GM23338 (cell line): ENCODE measurements around the gene ANKRD23. TPM values are rescaled to one million over a fixed set of nuclear protein-coding genes. Genes with fewer than 3 reads are reported as not detected.

Experiments
- ATAC-seq: fragments of 200-7000 bp; cut with Tn5 transposase; 3 replicates; pipeline ENCODE4 v1.9.1; 2020
- DNase-seq: peaks from one replicate; pipeline ENCODE4 v3.0.0-alpha.2; 2015; ENCODE audit warnings: low spot score
- H2AFZ ChIP-seq: fragments of 200-600 bp; sonication (generic); 2 replicates; pipeline ENCODE4 v1.8.0; 2016; ENCODE audit warnings: antibody characterized with exemption, mild to moderate bottlenecking, moderate library complexity
- H3F3A ChIP-seq: fragments of 200-600 bp; sonication (generic); replicated peaks from 2 replicates; pipeline ENCODE4 v1.8.0; 2017; ENCODE audit warnings: antibody characterized with exemption, mixed run types, low read depth
- H3K27ac ChIP-seq: fragments of 200-600 bp; sonication (generic); 2 replicates; pipeline ENCODE4 v1.6.1; 2016; ENCODE audit warnings: low read depth
- H3K27me3 ChIP-seq: fragments of 200-600 bp; sonication (generic); 2 replicates; pipeline ENCODE4 v1.8.0; 2016; ENCODE audit warnings: mild to moderate bottlenecking, mixed run types, moderate library complexity; ENCODE audit not compliant: insufficient read depth
- H3K36me3 ChIP-seq: fragments of 200-600 bp; sonication (generic); 2 replicates; pipeline ENCODE4 v1.8.0; 2016; ENCODE audit warnings: mild to moderate bottlenecking; ENCODE audit not compliant: insufficient read depth
- H3K4me1 ChIP-seq: fragments of 200-600 bp; sonication (generic); 2 replicates; pipeline ENCODE4 v1.8.0; 2016; ENCODE audit warnings: mild to moderate bottlenecking, moderate library complexity; ENCODE audit not compliant: insufficient read depth
- H3K4me2 ChIP-seq: fragments of 200-600 bp; sonication (generic); 2 replicates; pipeline ENCODE4 v1.7.1; 2017; ENCODE audit warnings: mixed run types
- H3K4me3 ChIP-seq: fragments of 200-600 bp; sonication (generic); 2 replicates; pipeline ENCODE4 v1.6.1; 2016; ENCODE audit warnings: mixed run types
- H3K79me2 ChIP-seq: fragments of 200-600 bp; sonication (generic); replicated peaks from 2 replicates; pipeline ENCODE4 v1.8.0; 2017; ENCODE audit warnings: mild to moderate bottlenecking; ENCODE audit not compliant: insufficient read depth
- H3K9me2 ChIP-seq: fragments of 200-600 bp; sonication (generic); 2 replicates; pipeline ENCODE4 v1.8.0; 2017; ENCODE audit not compliant: insufficient read depth
- H4K20me1 ChIP-seq: fragments of 200-600 bp; sonication (generic); replicated peaks from 2 replicates; pipeline ENCODE4 v1.8.0; 2017; ENCODE audit warnings: mild to moderate bottlenecking; ENCODE audit not compliant: insufficient read depth
- H3K27ac Mint-ChIP-seq: 2 replicates; pipeline ENCODE4 v1.8.0; 2020; ENCODE audit warnings: inconsistent platforms, mild to moderate bottlenecking, moderate library complexity, mixed read lengths
- H3K27me3 Mint-ChIP-seq: 3 replicates; pipeline ENCODE4 v1.8.0; 2022; ENCODE audit warnings: low read depth, mild to moderate bottlenecking, moderate library complexity, mixed read lengths, inconsistent platforms; ENCODE audit not compliant: insufficient read depth, poor library complexity
- H3K36me3 Mint-ChIP-seq: 3 replicates; pipeline ENCODE4 v1.8.0; 2021; ENCODE audit warnings: low read depth, mild to moderate bottlenecking, inconsistent platforms, moderate library complexity, mixed read lengths
- H3K4me1 Mint-ChIP-seq: 3 replicates; pipeline ENCODE4 v1.8.0; 2020; ENCODE audit warnings: mild to moderate bottlenecking, inconsistent platforms, mixed read lengths
- H3K4me3 Mint-ChIP-seq: 3 replicates; pipeline ENCODE4 v1.8.0; 2021; ENCODE audit warnings: moderate library complexity, mild to moderate bottlenecking, inconsistent platforms, mixed read lengths
- H3K9me3 Mint-ChIP-seq: 3 replicates; pipeline ENCODE4 v1.8.0; 2020; ENCODE audit warnings: moderate library complexity, mild to moderate bottlenecking, inconsistent platforms, mixed read lengths
- CREB1 ChIP-seq: fragments of 250-450 bp; sonication (Bioruptor Pico); IDR thresholded peaks from 2 replicates; pipeline ENCODE4 v1.5.0; 2020; ENCODE audit warnings: low read depth, mild to moderate bottlenecking, moderate library complexity
- CTCF ChIP-seq, 2 experiments: fragments of 200-600 bp in 1 of 2; sonication (generic) in 1 of 2; conservative IDR thresholded peaks; 2 replicates each; pipeline versions ENCODE4 v1.5.1 to v1.6.1; 2016 to 2017; ENCODE audit warnings: antibody characterized with exemption in 2 of 2, low read depth in 2 of 2, mild to moderate bottlenecking in 2 of 2, moderate library complexity in 1 of 2
- EZH2 ChIP-seq: fragments of 200-600 bp; sonication (generic); IDR thresholded peaks from one replicate; pipeline ENCODE4 v1.8.0; 2017; ENCODE audit warnings: antibody characterized with exemption, mild to moderate bottlenecking, low read depth; ENCODE audit not compliant: unreplicated experiment
- EZH2phosphoT487 ChIP-seq: fragments of 200-600 bp; sonication (generic); IDR thresholded peaks from one replicate; pipeline ENCODE4 v1.8.1; 2018; ENCODE audit warnings: antibody characterized with exemption; ENCODE audit not compliant: unreplicated experiment
- NANOG ChIP-seq: IDR thresholded peaks from 2 replicates; pipeline ENCODE4 v1.6.1; 2016; ENCODE audit warnings: antibody characterized with exemption, borderline replicate concordance
- POLR2AphosphoS5 ChIP-seq: IDR thresholded peaks from 2 replicates; pipeline ENCODE4 v1.6.1; 2016; ENCODE audit warnings: antibody characterized with exemption, low read depth
- STAT1 ChIP-seq: IDR thresholded peaks from one replicate; pipeline ENCODE4 v1.6.1; 2016; ENCODE audit warnings: antibody characterized with exemption; ENCODE audit not compliant: unreplicated experiment
- ZNF114 ChIP-seq: fragments of 250-450 bp; sonication (Bioruptor Pico); IDR thresholded peaks from 2 replicates; pipeline ENCODE4 v1.5.0; 2020; ENCODE audit warnings: mild to moderate bottlenecking, moderate library complexity
- ZNF331 ChIP-seq: fragments of 250-450 bp; sonication (Bioruptor Pico); IDR thresholded peaks from 2 replicates; pipeline ENCODE4 v1.5.0; 2020; ENCODE audit warnings: low read depth, mild to moderate bottlenecking, moderate library complexity
- ZNF462 ChIP-seq: fragments of 250-450 bp; sonication (Bioruptor Pico); IDR thresholded peaks from 2 replicates; pipeline ENCODE4 v1.5.0; 2020; ENCODE audit warnings: mild to moderate bottlenecking, moderate library complexity
- polyA plus RNA-seq: library from polyadenylated mRNA; unstranded; fragments of >200 nt; fragmentation: Nextera tagmentation; extraction: Ambion mirVana; gene quantifications from 2 replicates; pipeline ENCODE4 v1.2.1, GENCODE V29; 2016
- total RNA-seq: library from RNA; depleted of rRNA; stranded (reverse); fragments of >200 nt; shearing (Covaris generic); gene quantifications from 2 replicates; pipeline ENCODE4 v1.2.3, GENCODE V29; 2014
- TF ChIP-seq, protein P1 (sequence below): IDR thresholded peaks from one replicate; pipeline ENCODE4 v1.6.1; 2018; ENCODE audit warnings: antibody characterized with exemption; ENCODE audit not compliant: unreplicated experiment

Gene ANKRD23
- total and polyA plus RNA-seq, 2 experiments from 2014 or later, result 4.0 to 5.0 TPM

DNA sequence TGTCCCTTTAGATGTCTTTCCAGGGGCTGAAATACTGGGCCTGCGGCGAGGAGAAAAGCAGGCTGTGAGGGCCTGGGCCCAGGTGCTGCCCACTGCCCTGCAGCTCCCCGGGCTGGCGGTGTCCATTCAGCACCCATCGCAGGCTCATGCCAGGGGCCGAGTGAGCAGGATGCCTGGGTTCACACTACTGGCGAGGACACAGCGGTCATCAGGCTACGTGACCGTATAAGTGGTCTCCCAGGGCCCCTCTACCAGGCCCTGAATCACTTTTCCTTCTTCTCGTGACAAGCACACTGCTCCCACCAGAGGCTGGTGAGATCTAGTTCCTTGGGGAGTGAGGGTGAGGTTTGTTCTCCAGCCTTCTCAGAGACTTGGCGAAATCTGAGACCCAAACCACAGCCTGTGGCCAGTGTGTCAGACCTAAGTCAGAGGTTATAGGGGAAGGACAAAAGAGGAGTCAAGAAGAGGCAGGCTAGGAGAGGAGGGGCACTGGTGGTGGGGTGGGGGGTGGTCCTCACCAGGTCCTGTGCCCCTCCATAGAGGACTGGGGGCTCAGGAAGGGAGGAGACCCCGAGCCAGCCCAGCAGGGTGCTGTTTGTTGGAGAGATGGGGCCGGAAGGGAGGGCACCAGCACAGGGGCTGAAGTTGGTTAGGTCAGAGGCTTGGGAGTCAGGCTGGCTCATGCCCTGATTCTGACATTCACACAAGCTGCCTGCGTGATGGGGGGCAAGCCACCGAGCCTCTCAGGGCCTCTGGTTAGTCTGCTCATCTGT is 32.6 kb upstream of the ANKRD23 start (continued):
- TF ChIP-seq ZNF462 (CRISPR knock-in tag) (no peak), EZH2 (no peak), NANOG (no peak), ZNF114 (CRISPR knock-in tag) (no peak), ZNF331 (CRISPR knock-in tag) (no peak), CREB1 (CRISPR knock-in tag) (no peak)

- H3K4me1 ChIP-seq, result peaks cover 46% of the 10 kb centered on the region
- Mint-ChIP-seq H3K4me3 (no peak overlapping the region; the same call in 2 of the 3 replicates), H3K36me3 (peaks cover 5% of the 10 kb centered on the region; the same call in 1 of the 3 replicates), H3K9me3 (no peaks in the 10 kb centered on the region; the same call in 2 of the 3 replicates), H3K27ac (peak overlapping the region; percentile 53; the same call in 1 of the 2 replicates), H3K27me3 (peaks cover 36% of the 10 kb centered on the region), H3K4me1 (peaks cover 69% of the 10 kb centered on the region)
- H3K9me2 ChIP-seq, result no peaks in the 10 kb centered on the region
- H3K4me3 ChIP-seq, result no peak overlapping the region
- peaks cover 16% of the 10 kb centered on the region; the same call in 1 of the 2 replicates for H3F3A ChIP-seq
- no peaks in the 10 kb centered on the region for H3K27me3 ChIP-seq
- peak overlapping the region; percentile 67; the same call in 1 of the 2 replicates for H3K4me2 ChIP-seq
- ATAC-seq (peak; percentile 54), DNase-seq (peak; percentile 63)
- H3K27ac ChIP-seq, result no peak overlapping the region
- TF ChIP-seq EZH2phosphoT487 (no peak), STAT1 (no peak), CTCF (conservative IDR thresholded peaks at IDR 0.05; ENCODE audit: low read depth in 2 of 2) (no peak; a peak in 1 of 4 replicates), POLR2AphosphoS5 (no peak)
- TF ChIP-seq, protein P1, sequence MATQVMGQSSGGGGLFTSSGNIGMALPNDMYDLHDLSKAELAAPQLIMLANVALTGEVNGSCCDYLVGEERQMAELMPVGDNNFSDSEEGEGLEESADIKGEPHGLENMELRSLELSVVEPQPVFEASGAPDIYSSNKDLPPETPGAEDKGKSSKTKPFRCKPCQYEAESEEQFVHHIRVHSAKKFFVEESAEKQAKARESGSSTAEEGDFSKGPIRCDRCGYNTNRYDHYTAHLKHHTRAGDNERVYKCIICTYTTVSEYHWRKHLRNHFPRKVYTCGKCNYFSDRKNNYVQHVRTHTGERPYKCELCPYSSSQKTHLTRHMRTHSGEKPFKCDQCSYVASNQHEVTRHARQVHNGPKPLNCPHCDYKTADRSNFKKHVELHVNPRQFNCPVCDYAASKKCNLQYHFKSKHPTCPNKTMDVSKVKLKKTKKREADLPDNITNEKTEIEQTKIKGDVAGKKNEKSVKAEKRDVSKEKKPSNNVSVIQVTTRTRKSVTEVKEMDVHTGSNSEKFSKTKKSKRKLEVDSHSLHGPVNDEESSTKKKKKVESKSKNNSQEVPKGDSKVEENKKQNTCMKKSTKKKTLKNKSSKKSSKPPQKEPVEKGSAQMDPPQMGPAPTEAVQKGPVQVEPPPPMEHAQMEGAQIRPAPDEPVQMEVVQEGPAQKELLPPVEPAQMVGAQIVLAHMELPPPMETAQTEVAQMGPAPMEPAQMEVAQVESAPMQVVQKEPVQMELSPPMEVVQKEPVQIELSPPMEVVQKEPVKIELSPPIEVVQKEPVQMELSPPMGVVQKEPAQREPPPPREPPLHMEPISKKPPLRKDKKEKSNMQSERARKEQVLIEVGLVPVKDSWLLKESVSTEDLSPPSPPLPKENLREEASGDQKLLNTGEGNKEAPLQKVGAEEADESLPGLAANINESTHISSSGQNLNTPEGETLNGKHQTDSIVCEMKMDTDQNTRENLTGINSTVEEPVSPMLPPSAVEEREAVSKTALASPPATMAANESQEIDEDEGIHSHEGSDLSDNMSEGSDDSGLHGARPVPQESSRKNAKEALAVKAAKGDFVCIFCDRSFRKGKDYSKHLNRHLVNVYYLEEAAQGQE, result no peak
- H2AFZ ChIP-seq, result no peak overlapping the region
- H4K20me1 ChIP-seq, result no peaks in the 10 kb centered on the region
- no peaks in the 10 kb centered on the region; the same call in 1 of the 2 replicates for H3K79me2 ChIP-seq
- no peaks in the 10 kb centered on the region for H3K36me3 ChIP-seq
These were observed 31.9 kb upstream of the ANKRD23 start for GRCh38 chr2:96875498-96876268.
